Caco-2 (cell line): ENCODE measurements around the gene PIPOX. TPM values are rescaled to one million over a fixed set of nuclear protein-coding genes. Genes with fewer than 3 reads are reported as not detected.

Experiments used
- BruUV-seq: library from RNA; stranded (reverse); fragments of 400-500 nt; replicated peaks from 2 replicates; lab custom pipeline; 2021; lab: Mats Ljungman, UMichigan
- CTCF ChIA-PET: fragments of 300-600 bp; sonication (Branson Sonifier 250); formaldehyde crosslinking; loops from one replicate; lab custom pipeline; 2022; ENCODE audit warnings: antibody characterized with exemption; lab: Charles Lee
- POLR2A ChIA-PET: fragments of 300-600 bp; sonication (Branson Sonifier 250); formaldehyde crosslinking; loops from one replicate; lab custom pipeline; 2022; ENCODE audit warnings: antibody characterized with exemption; lab: Charles Lee
- DNase-seq, 2 experiments: peaks; one replicate each; pipeline versions ENCODE4 v3.0.0 to v3.0.0-alpha.2; 2020 to 2022
- H3K27me3 ChIP-seq: replicated peaks from 2 replicates; pipeline ENCODE4 v1.6.0; 2011; ENCODE audit warnings: low read length; ENCODE audit not compliant: control insufficient read depth, insufficient read depth
- H3K36me3 ChIP-seq: 2 replicates; pipeline ENCODE4 v1.5.1; 2011; ENCODE audit warnings: low read length; ENCODE audit not compliant: control insufficient read depth, insufficient read depth
- H3K4me1 ChIP-seq: fragments of 250-450 bp; sonication (Bioruptor Pico); 2 replicates; pipeline ENCODE4 v1.5.1; 2020; ENCODE audit warnings: mild to moderate bottlenecking
- H3K4me3 ChIP-seq: 2 replicates; pipeline ENCODE4 v1.5.1; 2011; ENCODE audit warnings: low read depth, mild to moderate bottlenecking, control low read depth, low read length
- H3K9me3 ChIP-seq: fragments of 250-450 bp; sonication (Bioruptor Pico); 2 replicates; pipeline ENCODE4 v1.5.1; 2020; ENCODE audit warnings: mild to moderate bottlenecking, moderate library complexity
- H3K27ac Mint-ChIP-seq: one replicate; pipeline ENCODE4 v1.8.0; 2022; ENCODE audit warnings: mixed read lengths; ENCODE audit not compliant: unreplicated experiment
- H3K27me3 Mint-ChIP-seq: one replicate; pipeline ENCODE4 v1.8.0; 2022; ENCODE audit warnings: mixed read lengths; ENCODE audit not compliant: insufficient read depth, unreplicated experiment
- H3K36me3 Mint-ChIP-seq: one replicate; pipeline ENCODE4 v1.8.0; 2022; ENCODE audit warnings: mild to moderate bottlenecking, mixed read lengths; ENCODE audit not compliant: insufficient read depth, unreplicated experiment
- H3K4me1 Mint-ChIP-seq: one replicate; pipeline ENCODE4 v1.8.0; 2022; ENCODE audit warnings: low read depth, mixed read lengths; ENCODE audit not compliant: unreplicated experiment
- H3K4me3 Mint-ChIP-seq: one replicate; pipeline ENCODE4 v1.8.0; 2022; ENCODE audit warnings: mild to moderate bottlenecking, moderate library complexity, mixed read lengths; ENCODE audit not compliant: unreplicated experiment
- H3K9me3 Mint-ChIP-seq: one replicate; pipeline ENCODE4 v1.8.0; 2022; ENCODE audit warnings: mixed read lengths; ENCODE audit not compliant: unreplicated experiment
- CTCF ChIP-seq, 2 experiments: fragments of 200-600 bp in 1 of 2; IDR thresholded peaks; 1 replicate in 1 of 2; 2 replicates in 1 of 2; pipeline versions ENCODE4 v1.5.1 to v1.8.0; 2011 to 2022; ENCODE audit warnings: antibody characterized with exemption in 1 of 2, control low read depth in 1 of 2, inconsistent platforms in 1 of 2, low read depth in 1 of 2, low read length in 1 of 2, mild to moderate bottlenecking in 1 of 2, moderate library complexity in 1 of 2; ENCODE audit not compliant: insufficient read depth in 1 of 2, severe bottlenecking in 1 of 2, unreplicated experiment in 1 of 2
- intact Hi-C: fragments of 100-400 bp; cut with micrococcal nuclease; formaldehyde crosslinking; loops from one replicate; pipeline ENCODE4 v1.10.0; 2022; ENCODE audit not compliant: unreplicated experiment
- total RNA-seq: library from RNA; stranded (reverse); gene quantifications from 2 replicates; pipeline ENCODE4 v1.2.3, GENCODE V29; 2022

Gene PIPOX
- total RNA-seq, 1 experiment from 2014 or later, result 2.2 TPM

DNA sequence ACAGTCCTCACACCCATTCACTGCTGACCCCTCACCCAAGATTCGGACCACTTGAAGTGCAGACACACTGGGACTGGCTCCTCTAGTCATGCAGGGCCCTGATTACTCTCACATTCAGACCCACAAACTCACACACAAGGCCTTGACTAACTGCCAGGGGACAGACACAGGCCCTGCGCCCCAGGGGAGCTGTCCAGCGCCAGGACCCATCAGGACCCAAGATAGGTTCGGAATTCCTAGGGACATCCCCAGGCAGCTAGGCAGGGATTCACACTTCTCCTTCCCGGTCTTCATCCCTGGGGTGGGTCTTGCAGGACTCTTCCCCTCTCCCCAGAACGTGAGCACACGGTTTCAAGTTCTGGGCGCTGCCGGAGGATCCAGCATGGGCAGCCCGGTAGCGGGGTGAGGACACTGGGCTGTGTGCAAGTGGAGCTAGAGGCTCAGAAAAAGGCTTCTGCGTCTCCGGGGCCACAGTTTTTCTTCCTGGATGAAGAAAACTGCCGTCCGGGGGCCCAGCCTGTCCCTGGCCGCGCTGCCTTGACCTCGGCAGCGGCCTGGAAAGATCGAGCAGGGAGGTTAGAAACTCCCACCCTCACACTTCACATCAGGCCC, 38.8 kb upstream of the PIPOX start:
- CTCF ChIA-PET, result interaction anchor here (1.1 to 1.2 kb wide), 2 partner anchors 39 to 52 kb away, joined by 3 read pairs; no protein-coding TSS in a partner anchor
- peak in 1 of 2 experiments; percentile 57 for DNase-seq
- no peaks in the 10 kb centered on the region for H3K9me3 Mint-ChIP-seq
- H3K27ac Mint-ChIP-seq, result no peak overlapping the region
- H3K27me3 Mint-ChIP-seq, result peaks cover 22% of the 10 kb centered on the region
- H3K4me3 ChIP-seq, result no peak overlapping the region
- H3K36me3 ChIP-seq, result no peaks in the 10 kb centered on the region
- no TSS peak for BruUV-seq
- no peak overlapping the region for H3K4me3 Mint-ChIP-seq
- H3K4me1 Mint-ChIP-seq, result no peaks in the 10 kb centered on the region
- intact Hi-C loops, result no loop called here
- peaks cover 5% of the 10 kb centered on the region; the same call in 1 of the 2 replicates for H3K4me1 ChIP-seq
- H3K36me3 Mint-ChIP-seq, result no peaks in the 10 kb centered on the region
- H3K9me3 ChIP-seq, result no peaks in the 10 kb centered on the region
- TF ChIP-seq CTCF (IDR thresholded peaks at IDR 0.05; ENCODE audit: insufficient read depth in 1 of 2, low read depth in 1 of 2, low read length in 1 of 2, severe bottlenecking in 1 of 2, unreplicated experiment in 1 of 2), result no peak
- H3K27me3 ChIP-seq, result no peaks in the 10 kb centered on the region; the same call in 1 of the 2 replicates
- POLR2A ChIA-PET, result interaction anchor here (0.5 kb wide), 1 partner anchor 162 kb away, joined by 3 read pairs; no protein-coding TSS in a partner anchor

DNA sequence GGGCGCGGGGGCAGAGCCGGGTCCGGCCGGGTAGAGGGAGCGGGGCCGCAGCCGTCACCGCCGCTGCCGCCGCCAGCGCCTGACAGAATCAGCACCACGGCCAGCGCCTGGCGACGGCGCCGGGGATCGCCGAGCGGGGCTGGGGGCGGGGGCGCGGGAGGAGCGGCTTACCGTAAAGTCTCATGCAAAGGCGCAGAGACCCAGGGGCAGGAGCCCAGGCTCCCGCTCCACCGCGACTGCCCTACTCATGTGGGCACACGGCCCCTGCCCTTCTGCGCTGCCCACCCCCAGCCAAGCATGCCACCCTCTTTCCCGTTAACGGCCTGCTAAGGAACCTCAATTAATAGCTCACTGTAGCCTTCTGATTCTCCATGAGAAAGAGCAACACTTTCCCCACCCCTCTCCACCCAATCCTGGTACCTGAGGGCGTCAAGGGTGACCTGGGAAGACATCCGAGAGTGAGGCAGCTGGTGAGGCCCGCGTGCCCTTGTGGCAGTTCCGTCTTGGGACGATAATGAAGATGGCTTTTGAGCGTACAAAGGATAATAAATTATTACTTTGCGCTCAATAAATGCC, 36.9 kb upstream of the PIPOX start, which contains the start of gene SEZ6:
Gene SEZ6, minus strand, starts transcription at position 98 of the 576 bp plus-strand sequence. CDS start 164 bp downstream, outside the sequence.
- Mint-ChIP-seq H3K4me1 (no peaks in the 10 kb centered on the region), H3K27ac (no peak within 1 kb of the TSS), H3K36me3 (no peaks in the 10 kb centered on the region), H3K4me3 (no peak within 1 kb of the TSS), H3K27me3 (peaks cover 26% of the 10 kb centered on the region), H3K9me3 (no peaks in the 10 kb centered on the region)
- ChIA-PET POLR2A (no interaction called here), CTCF (no interaction called here)
- intact Hi-C loops, result loop anchor here (5.0 kb wide), 1 partner anchor 36 kb away; the partner anchor contains the start of gene PIPOX
- BruUV-seq, result no TSS peak
- TF ChIP-seq CTCF (IDR thresholded peaks at IDR 0.05; ENCODE audit: insufficient read depth in 1 of 2, low read depth in 1 of 2, low read length in 1 of 2, severe bottlenecking in 1 of 2, unreplicated experiment in 1 of 2), result no peak
- H3K9me3 ChIP-seq, result no peaks in the 10 kb centered on the region
- peaks cover 5% of the 10 kb centered on the region; the same call in 1 of the 2 replicates for H3K4me1 ChIP-seq
- H3K27me3 ChIP-seq, result no peaks in the 10 kb centered on the region; the same call in 1 of the 2 replicates
- DNase-seq, result peak; percentile 82 to 92
- H3K36me3 ChIP-seq, result no peaks in the 10 kb centered on the region
- no peak within 1 kb of the TSS for H3K4me3 ChIP-seq

DNA sequence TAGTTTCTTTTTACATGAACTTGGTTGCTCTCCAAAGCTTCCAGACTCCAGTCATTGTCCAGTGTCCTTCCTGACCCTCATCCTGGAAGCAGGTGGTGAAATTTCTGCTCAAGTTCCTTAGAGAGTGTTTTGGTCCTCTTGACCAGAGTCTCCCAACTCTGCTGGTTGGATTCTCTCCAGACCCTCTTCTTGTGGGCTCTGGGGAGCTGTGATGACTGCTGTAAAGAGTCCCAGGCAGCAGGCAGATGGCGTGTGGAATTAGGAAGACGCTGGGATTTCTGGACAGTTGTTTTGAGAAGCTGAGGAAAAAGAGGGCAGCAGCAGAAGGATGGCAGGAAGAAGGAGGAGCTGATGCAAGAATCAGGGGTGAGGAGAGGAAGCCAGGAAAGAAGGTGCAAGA, 35.5 kb upstream of the PIPOX start:
- no TSS peak for BruUV-seq

More for the DNA sequence above, 35.5 kb upstream of the PIPOX start:
- H3K4me1 Mint-ChIP-seq, result no peaks in the 10 kb centered on the region
- no peak for TF ChIP-seq CTCF (IDR thresholded peaks at IDR 0.05; ENCODE audit: insufficient read depth in 1 of 2, low read depth in 1 of 2, low read length in 1 of 2, severe bottlenecking in 1 of 2, unreplicated experiment in 1 of 2)
- ChIA-PET CTCF (no interaction called here), POLR2A (no interaction called here)
- H3K27ac Mint-ChIP-seq, result no peak overlapping the region
- H3K4me1 ChIP-seq, result peaks cover 5% of the 10 kb centered on the region; the same call in 1 of the 2 replicates
- H3K4me3 ChIP-seq, result no peak overlapping the region
- no peak overlapping the region for H3K4me3 Mint-ChIP-seq
- intact Hi-C loops, result loop anchor here (5.0 kb wide), 1 partner anchor 35 kb away; the partner anchor contains the start of gene PIPOX
- H3K36me3 Mint-ChIP-seq, result no peaks in the 10 kb centered on the region
- H3K27me3 ChIP-seq, result no peaks in the 10 kb centered on the region; the same call in 1 of the 2 replicates
- peaks cover 24% of the 10 kb centered on the region for H3K27me3 Mint-ChIP-seq
- no peaks in the 10 kb centered on the region for H3K9me3 ChIP-seq
- H3K9me3 Mint-ChIP-seq, result no peaks in the 10 kb centered on the region
- no peak for DNase-seq
- no peaks in the 10 kb centered on the region for H3K36me3 ChIP-seq
